Stimulated activated CD8-positive, alpha-beta memory T cell treated with anti-CD3 and anti-CD28 coated beads, Interleukin-15, amount 100 ng/mL, for 1 hour (primary cell): Measurements from ENCODE around the gene AARS2.

Source experiments
- DNase-seq: peaks from one replicate; pipeline ENCODE4 v3.0.0-alpha.2; 2020; ENCODE audit warnings: low read depth

The AARS2 gene

DNA sequence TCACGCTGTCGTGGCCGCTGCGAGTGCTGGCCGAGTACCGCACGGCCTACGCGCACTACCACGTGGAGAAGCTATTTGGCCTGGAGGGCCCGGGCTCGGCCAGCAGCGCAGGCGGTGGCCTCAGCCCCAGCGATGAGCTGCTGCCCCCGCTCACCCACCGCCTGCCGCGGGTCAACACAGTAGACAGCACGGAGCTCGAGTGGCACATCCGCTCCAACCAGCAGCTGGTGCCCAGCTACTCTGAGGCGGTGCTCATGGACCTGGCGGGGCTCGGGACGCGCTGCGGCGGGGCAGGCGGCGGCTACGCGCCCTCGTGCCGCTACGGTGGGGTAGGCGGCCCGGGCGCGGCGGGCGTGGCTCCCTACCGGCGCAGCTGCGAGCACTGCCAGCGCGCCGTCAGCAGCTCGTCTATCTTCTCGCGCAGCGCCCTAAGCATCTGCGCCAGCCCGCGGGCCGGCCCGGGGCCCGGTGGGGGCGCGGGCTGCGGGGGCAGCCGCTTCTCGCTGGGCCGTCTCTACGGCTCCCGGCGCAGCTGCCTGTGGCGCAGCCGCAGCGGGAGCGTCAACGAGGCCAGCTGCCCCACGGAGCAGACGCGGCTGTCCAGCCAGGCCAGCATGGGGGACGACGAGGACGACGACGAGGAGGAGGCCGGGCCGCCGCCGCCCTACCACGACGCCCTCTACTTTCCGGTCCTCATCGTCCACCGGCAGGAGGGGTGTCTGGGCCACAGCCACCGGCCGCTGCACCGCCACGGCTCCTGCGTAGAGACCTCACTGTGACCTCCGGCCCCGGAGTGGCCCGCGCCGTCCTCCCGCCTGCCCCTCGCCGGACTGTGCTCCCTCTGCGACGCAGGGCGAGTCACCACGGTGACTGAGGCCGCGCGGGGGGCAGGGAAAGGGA lies 37.1 kb downstream of the AARS2 start:
- no peak for DNase-seq

DNA sequence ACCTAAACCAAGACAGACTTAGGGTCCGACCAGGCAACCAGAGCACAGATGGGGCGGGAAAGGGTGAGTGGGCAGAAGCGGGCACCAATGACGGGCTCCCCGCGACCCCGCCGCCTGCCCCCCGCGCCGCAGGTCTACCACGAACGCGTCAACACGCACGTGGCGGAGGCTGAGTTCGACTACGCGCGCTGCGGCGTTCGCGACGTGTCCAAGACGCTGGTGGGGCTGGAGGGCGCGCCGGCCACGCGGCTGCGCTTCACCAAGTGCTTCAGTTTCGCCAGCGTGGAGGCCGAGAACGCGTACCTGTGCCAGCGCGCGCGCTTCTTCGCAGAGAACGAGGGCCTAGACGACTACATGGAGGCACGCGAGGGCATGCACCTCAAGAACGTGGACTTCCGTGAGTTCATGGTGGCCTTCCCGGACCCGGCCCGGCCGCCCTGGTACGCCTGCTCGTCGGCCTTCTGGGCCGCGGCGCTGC lies 37.8 kb downstream of the AARS2 start:
- DNase-seq, result no peak

GRCh38 chr6:44273617-44274016 lies 39.5 kb downstream of the AARS2 start:
- DNase-seq, result no peak

- DNase-seq, result no peak
Observed at GRCh38 chr6:44272999-44273566, 40.1 kb downstream of the AARS2 start.

DNA sequence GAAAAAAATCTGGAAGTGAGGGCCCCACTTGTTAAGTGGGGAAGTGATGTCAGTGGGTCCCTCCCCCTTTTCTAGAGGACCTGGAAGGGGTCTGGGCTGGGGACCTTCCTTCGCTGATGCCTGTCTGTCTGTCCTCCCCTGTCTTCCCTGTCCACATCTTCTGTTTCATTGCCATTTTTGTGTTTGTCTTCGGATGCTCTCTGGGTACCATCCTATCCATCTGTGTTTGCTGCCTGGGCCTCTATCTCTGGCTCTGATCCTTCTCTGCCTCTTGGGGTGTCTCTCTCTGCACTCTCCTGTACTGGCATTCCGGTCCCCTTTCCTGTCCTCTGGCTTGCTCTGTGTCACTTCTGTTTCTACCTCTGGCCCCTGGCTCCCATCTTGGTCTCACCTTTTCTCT lies 40.6 kb downstream of the AARS2 start:
- DNase-seq, result no peak

GRCh38 chr6:44271914-44272313 lies 41.2 kb downstream of the AARS2 start:
- DNase-seq, result no peak

GRCh38 chr6:44271406-44271723 lies 41.8 kb downstream of the AARS2 start:
- no peak for DNase-seq

DNA sequence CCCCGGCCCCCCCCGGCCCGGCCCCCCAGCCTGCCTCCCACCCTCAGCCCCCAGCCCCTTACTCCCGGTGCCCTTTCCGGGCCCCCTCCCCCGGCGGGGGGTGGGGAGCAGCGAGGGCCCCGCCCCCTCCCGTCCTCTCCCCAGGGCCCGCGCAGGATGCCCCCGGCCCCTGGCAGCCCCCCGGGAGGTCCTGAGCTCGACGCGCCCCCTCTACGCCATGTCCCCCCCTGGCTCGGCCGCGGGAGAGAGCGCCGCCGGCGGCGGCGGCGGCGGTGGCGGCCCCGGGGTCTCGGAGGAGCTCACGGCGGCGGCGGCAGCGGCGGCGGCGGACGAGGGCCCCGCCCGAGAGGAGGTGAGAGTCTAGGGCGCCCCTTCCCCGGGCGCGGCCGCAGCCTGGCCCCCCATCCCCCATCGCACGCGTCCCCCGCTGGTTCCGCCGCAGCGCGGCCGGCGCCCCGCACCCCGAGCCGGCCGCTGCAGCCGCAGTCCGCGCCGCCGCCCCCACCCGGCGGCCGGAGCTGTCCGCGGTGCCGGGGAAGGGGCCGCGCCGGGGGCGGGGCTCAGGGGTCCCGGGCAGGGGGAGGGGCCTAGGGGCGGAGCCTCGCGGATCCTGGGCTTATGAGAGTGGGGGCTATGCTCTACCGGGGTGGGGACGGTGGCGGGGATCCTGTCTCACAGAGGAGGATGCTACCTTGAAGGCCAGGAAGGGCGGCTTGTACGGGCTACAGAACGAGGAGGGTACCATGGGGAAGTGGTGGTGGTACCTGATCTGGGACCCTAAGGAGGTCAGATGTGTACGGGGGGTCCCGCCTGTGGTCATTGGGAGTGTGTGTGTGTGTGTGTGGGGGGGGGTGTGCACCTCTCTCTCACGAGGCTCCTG lies 42.4 kb downstream of the AARS2 start:
- no peak for DNase-seq

DNA sequence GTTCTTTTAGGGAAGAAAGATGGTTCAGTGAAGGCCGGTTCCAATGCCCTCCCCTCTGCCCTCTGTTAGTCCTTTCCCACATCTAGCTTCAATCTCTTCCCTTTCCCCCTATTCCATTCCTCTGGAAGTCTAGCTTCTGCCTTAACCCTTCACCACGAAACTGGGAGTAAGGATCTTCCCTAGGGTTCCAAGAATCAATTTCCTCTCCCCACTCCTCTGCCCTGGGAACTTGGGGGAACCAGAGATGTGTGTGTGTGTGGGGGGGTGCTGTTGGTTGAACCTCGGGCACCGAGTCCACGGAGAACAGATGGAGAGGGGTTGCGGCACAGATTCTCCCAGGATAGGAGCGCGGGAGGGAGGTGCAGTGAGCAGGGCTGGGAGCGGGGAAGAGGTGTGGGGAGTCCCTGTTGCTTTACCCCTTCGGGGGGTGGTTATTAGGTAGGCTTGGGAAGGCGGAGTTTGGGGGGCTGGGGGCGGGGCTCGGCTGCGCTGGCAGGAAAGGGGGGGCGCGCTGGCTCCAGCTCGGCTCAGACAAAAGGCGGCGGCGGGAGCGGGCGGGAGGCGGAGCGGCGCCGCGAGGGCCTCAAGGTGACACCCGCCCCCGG lies 43.1 kb downstream of the AARS2 start, which contains the start of gene TMEM151B:
Gene TMEM151B (plus strand): TSS at position 530 of the 605 bp plus-strand sequence. CDS start 293 bp downstream, outside the sequence.
- no peak for DNase-seq

GRCh38 chr6:44269178-44269920 lies 43.8 kb downstream of the AARS2 start:
- DNase-seq, result no peak

DNA sequence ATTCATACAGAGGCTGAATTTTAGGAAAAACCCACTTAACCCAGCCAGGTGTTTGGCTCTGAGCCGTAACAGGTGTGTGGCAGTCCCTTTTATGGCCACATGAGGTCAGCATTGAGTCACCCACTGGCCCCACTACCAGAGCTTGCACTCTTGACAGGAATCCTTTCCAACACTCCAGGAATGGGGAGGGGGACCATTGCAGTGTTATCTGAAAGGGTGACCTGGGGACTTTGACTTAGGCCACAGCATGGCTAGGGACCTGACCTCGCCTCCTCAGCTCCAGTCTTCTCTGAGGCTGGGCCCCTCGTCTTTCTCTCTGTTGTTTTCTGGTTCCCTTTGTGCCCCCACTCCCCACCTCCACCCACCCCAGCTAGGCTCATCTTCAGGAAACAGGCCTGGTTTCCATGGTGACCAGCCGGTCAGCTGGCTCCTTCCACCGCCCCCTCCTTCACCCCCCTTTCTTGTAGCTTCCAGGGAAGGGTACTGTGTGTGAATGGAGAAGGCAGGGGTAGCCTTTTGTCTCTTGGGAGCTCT lies 45.0 kb downstream of the AARS2 start:
- DNase-seq, result peak; percentile 45

- no peak for DNase-seq
Observed at GRCh38 chr6:44267252-44267651, 45.9 kb downstream of the AARS2 start.

DNA sequence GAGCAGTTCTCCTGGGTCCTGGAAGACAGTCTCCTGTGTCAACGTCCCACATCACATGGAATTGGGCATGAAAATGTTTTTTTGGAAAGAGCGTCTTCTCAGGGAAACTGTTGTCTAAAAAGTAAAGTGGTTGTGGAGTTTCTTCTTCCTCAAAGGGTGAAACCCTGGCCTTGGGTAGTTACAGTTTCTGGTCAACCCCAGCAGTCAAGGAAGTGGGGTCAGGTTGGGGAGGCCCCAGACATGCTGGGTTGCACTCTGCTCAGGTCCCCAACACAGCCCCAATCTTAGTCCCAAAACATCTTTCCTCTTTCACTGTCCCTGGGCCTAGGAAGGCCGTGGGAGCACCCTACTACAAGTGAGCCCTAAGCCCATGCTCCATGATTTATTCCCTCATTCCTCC lies 46.8 kb downstream of the AARS2 start:
- no peak for DNase-seq

GRCh38 chr6:44265722-44266233 lies 47.4 kb downstream of the AARS2 start:
- no peak for DNase-seq

DNA sequence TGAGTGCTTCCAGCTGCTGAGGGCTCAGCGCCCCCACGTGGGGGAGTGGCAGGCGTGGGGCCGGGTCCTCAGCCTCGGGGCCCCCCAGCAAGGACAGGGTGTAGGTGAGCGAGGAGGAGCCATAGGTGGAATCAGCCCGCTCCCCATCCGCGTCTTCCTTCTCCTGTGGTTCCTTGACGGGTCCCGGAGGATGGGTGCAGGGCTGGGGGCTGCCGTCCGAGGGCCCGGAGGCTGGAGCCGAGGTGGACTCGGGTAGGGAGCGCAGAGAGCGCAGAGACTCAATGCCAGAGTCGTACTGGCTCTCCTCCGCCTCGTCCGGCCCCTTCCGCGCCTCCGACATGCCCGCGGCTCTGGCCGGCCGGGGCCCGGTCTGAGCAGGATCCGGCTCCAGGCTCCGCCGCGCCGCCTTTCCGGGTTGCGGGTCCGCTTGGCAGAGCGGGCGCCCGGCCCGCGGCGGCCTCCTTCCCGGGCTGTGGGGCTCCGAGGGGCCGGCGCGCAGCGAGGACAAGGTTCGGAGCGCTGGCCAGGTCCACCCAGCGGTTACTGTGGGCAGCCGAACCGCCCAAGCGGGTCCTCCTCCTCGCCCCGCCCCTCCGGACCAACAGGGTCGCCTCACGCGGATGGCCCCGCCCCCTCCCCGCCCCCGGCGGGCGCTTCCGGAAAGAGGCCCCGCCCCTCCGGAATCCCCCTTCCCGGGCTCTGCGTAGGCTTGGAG lies 48.0 kb downstream of the AARS2 start, which contains the start of gene NFKBIE:
Gene NFKBIE (minus strand): TSS at position 545 of the 715 bp plus-strand sequence. CDS start 205 bp downstream, at position 340.
- peak; percentile 95 for DNase-seq

DNA sequence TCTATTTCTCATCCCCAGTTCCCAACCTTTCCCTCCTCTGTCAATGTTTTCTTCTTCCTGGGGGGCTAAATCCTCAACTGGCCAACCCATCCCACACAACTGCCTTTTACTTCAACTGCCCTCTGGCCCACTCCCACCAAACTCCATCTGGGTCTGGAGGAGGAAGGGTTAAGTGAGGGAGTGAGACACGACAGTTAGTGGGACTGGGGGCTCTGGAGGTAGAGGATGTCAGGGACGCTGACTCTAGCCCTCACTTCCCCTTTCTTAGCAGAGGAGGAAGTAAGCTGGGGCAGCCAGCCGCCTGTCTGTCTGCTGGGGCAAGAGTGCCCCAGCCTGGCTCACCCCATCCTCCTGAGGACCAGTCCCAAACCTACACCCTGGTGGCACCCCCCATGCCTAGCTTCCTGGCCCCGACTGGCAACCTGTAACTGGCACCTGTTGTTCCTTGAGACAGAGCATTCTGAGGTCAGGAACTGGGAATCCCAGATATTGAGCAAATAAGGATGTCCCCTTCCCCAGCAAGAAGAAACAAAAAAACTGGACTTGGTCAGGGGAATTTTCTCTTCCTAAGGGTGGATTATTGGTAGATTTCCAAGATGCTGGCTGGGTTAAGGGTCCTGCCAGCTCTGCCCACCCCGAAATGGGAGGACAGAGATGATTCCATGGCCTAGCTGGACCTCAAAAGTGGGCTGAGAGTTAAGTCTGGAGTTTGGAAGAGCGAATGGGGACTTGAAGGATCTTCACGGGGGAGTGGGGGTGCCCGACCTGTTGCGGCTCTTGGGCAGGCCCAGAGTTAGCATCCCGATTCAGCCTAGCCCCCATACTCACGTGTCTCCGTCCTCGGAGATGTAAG lies 48.8 kb downstream of the AARS2 start:
- DNase-seq, result no peak

DNA sequence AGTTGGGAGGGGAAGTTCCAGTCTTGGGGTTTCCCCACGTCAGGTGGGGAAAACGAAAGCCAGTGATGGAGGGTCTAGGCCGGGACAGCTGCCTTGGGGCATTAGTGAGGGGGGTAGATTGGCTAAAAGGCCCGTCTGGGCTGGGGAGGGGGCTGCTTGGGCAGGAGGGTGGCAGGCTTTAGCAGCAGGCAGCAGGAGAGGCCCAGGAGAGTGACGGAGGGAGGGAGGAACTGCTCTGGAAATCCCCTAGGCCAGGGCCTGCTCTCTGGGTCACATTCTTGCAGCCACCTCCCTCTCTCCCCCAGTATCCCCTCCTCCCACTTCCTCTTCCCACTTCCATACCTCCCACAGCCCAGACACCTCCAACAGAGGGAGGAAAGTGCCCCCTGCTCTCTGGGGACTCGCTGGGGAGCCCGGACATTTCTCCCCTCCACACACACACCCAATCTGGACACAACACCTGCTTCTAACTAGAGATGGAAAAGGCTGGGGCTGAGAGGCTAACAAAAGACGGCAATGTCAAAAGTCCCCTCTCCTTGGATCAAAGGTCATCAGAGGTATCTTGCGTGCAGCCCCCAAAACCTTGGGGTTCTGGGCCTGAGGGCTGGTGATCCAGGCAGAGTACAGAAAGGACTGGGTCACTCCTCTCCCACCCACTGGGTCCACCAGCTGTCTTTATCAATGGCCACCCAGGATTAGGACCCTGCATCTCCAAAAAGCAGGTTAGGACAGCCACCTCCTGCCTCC lies 49.6 kb downstream of the AARS2 start:
- DNase-seq, result no peak
